ENCODE data around the gene KRT5.

GRCh38 chr12:52539083-52539820, 19.1 kb upstream of the KRT5 start:
- no peak for TF ChIP-seq POLR2A (IDR thresholded peaks at IDR 0.05)
- no peak for TF ChIP-seq CTCF (IDR thresholded peaks at IDR 0.05 in 8 of 11, conservative IDR thresholded peaks at IDR 0.05 in 3 of 11)

Data from spleen (tissue), 7 donors.